ENCODE results near the gene PAFAH1B1.
A peak's percentile ranks its signal among the peaks of the same experiment; 100 is the strongest.

Gene PAFAH1B1

DNA sequence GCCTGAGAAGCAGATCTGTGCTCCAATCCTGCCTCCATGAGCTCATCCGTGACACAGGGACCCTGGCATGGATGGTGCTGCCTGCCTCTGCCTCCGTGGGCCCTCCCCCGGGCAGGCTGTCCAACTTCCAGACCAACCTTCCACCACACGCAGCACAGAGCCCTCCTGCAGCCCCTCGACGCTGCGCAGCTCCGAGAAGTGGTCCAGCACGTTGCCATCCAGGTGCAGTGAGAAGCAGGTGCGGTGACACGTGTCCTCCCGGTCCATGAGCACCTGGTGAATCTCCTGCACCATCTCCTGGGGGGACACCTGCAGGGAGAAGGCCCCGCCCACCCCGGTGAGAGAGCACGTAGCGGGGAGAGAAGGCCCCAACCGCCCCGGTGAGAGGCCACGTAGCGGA, 109.7 kb downstream of the PAFAH1B1 start:
- no peak for DNase-seq (ENCODE audit: low read depth)

DNA sequence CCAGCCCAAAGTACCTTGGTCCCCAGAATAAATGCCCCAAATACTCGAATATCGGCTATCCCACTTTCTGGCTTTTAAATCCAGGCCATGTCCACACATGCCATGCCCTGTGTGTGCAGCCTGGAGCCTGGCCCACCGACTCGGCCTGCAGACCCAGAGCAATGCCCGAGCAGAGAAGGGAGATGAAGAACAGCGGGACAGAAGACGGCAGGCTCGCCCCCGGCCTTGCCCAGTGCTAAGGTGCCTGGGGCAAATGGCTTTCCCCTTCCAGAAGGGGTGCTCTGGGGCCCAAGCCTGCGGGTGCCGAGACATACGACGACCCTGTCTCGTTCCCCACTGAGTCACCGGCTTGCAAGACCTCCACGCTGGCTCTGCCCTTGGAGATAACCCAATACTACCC, 110.2 kb downstream of the PAFAH1B1 start:
- DNase-seq (ENCODE audit: low read depth): no peak

DNA sequence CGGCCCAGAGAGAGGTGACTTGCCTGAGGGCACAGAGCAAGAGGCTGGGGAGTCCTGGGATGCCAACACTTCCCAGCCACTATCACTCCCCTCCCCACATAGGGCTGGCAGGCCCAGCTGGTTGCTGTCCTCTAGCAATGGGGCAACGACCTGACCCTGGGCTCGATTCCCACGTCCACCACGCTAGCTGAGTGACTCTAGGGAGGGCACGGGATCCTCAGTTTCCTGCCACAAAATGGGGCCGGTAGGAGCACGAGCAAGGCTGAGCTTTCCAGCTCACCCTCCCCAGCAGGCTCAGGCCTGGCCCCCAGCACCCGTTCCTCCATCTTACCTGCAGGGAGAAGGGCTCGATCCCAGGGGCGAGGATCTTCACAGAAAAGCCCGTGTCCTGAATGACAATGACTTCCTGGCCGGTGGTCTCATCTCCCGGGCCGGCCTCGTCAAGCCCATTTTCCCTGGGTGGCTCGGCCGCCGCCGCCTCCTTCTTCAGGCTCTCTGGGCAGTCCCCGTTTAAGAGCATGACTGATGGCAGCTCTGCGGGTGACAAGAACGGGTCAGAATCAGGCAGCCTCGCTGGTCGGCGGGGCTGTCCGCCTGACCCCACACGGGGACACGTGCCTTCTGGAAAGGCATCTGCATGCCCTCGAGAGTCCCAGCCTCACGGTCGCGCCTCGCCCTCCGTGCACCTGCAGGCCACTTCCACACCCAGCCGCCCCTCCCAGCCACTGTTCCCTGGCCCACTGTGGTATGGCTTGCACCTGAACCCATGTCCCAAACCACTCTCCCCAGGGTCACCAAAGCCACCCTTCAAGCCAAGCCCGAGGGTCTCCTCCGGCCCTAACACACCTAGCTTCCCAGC, 110.8 kb downstream of the PAFAH1B1 start:
- no peak for DNase-seq (ENCODE audit: low read depth)

DNA sequence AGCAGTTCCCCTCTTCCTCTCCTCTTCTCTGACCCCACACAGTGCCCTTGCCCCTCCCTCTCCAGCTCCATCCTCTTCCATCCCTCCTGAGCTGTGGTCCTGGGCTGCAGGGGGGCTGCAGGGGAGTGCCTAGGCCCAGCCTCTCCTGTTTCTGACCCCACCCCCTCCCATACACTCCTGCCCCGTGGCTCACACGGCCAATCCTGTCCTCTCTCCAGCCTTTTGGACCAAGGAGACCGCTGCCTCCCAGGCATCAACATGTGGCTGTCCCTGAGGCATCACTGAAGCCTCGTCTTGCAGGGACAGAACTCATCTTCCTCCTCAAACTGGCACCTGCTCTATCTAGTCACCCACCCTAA, 111.4 kb downstream of the PAFAH1B1 start:
- DNase-seq (ENCODE audit: low read depth): no peak

DNA sequence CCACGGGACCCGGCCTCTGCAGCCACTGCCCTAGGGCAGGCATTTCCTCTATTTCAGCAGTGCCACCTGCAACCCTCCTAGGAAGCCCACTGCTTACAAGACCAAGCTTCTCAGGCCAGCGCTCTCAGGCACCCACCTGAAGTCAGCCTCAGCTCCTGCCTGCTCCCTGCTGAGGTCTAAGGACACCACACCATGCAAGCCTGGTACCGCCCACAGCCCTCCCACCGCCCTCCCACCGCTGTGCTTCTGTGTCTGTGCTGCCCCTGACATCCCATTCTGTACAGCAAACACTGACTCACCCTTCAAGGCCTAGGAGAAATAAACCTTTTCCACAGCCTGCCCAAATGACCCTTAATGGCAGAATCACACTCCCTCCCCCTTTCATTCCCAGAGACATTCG, 111.8 kb downstream of the PAFAH1B1 start:
- DNase-seq (ENCODE audit: low read depth): peak; percentile 61

DNA sequence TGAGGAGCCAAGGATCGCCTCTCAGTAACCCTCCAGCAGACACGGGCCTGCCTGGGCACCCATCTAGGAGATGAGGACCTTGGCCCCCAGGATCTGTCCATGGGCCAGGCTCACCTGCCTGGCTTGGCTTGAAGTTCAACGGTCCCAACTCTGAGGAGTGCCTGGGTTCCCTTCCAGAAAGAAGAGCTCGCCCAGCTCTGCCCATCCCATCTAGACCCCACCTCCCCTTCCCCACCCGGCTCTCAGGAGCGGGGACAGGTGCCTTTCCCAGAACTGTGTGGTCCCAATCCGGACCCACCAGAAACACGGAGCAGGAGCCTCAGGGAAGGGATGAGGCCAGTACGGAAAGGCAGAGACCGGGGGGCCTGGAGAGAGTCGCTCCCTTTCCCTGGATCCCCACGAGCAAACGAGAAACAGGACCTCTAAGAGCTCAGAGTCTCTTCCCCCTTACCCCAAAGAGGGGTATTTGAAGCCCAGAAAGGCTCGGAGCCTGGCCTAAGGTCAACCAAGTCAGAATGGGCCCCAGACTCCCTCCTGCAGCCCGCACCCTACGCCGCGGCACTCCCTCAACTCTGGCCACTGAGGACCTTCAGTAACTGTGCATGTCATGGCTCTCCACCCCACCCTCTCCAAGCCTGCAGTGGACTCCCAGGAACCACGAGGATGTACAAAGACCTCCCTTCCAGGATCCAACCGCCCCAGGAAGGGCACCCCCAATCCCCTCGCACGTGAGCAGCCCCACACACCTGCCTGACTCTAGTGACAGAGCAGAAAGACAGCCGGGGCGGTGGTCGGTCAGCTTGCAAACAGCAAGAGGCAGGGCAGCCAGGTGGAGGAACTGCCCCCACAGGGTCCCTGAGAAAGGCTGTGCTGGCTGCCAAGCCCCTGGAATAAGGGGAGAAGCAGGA, 112.7 kb downstream of the PAFAH1B1 start:
- no peak for DNase-seq (ENCODE audit: low read depth)

DNA sequence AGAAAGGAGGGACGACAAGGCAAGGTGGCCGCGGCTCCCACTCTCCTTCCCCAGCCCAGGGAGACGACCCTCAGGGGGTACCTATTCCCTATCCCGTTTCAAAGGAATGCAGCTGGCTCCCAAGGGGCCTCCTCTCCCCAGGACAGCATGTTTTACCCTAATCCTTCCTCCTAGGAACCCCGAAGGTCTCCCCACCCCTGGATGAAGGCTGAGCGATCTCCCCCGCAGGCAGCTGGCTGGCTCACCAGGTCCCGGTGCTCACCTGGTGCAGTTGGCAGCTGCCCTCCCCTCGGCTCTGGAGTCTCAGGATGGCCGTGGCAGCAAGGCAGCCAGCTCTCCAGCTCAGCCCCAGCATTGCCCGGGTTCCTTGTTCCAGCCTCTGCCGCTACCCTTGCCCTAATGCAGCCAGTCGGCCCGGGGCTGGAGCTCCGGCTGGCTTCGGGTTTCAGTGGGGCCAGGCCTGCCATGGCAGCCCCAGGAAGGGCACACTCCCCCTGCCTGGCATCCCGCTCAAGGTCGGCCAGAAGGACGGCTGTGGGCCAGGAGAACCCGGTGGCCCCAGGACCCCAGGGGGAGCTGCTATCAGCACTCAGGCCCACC, 113.6 kb downstream of the PAFAH1B1 start:
- no peak for DNase-seq (ENCODE audit: low read depth)

DNA sequence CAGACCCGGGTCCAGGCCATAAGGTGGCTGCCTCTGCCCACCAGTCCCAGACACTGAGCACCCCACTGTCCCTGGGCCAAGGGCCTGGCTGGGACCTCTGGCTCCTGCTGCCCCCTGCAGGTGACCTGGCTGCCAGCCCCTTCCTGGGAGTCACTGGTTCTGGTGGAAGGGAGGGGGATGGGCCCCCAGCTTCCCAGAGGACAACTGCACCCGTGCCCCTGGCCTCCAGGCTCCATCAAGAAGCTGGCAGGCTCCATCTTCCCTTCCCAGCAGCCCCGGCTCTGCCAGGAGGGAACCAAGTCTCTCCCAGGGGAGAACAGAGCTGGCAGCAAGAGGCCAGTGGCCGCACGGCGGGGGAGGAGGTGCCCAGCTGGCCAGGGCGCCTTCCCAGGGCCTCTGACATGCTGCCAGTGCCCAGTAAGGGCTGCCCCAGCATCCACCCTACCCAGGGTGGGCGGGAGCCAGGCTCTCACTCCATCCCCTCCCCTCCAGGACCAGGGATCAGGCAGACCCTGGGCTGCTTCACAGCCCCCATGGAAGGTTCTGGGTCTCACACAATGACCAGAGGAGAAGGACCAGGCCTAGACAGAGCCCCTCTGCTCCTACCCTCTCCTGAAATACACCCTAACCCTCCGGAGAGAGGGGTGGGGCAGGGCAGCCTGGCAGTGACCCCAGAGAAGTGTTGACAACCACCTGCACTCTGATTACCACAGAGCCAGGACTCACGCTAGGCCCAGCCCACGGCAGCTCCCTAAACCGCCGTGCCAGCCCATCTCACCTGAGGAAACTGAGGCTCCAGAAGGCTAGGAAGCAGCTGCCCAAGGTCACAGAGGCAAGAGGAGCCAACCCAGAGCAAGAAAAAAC, 114.5 kb downstream of the PAFAH1B1 start:
- peak; percentile 26 for DNase-seq (ENCODE audit: low read depth)

DNA sequence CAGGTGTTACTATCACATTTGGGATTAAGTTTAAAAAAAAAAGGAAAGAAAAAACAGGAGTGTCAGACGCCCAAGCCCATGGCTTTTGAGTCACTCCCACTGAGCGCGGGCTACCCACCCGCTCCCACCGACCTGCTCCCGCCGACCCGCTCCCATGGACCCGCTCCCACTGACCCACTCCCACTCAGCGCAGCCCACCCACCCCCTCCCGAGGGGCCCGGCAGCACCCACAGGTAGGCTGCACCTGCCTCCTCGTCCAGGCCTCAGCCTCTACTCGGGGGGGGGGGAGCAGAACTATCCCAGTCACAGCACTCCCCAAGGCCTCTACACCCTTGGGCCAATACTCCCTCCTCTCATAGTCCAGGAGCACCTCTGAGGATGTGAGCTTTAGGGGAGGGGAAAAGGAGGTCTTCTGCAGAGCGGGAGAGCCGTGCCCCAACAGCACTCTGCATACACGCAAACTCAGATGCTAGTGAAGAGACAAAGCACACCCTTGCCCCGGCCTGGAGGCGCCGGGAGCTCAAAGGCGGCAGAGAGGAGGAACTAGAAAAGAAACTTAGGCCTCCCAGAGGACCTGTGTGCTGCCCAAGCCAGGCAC, 115.2 kb downstream of the PAFAH1B1 start:
- DNase-seq (ENCODE audit: low read depth): no peak

DNA sequence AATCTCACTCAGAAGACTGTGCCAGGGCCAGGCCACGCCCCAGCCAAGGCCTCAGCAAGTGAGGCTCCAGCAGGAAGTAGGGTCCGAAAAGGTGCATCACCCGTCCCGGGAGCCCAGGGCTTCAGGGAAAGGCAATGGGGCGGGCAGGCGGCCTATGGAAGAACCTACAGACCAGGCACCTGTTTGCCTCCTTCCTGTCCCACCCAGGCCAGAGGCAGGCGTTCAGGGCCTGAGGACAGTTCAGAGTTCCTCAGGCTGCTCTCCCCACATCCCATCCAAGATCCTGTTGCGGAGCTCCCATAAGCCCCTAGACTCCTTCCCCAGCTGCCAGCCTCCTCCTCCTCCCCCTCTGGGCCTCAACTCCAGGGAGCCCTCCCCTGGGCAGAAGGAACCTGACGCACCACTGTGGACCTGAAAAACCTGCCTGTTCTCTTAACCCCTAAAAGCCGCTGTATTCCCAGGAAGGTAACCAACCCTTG, 115.8 kb downstream of the PAFAH1B1 start:
- DNase-seq (ENCODE audit: low read depth): no peak

DNA sequence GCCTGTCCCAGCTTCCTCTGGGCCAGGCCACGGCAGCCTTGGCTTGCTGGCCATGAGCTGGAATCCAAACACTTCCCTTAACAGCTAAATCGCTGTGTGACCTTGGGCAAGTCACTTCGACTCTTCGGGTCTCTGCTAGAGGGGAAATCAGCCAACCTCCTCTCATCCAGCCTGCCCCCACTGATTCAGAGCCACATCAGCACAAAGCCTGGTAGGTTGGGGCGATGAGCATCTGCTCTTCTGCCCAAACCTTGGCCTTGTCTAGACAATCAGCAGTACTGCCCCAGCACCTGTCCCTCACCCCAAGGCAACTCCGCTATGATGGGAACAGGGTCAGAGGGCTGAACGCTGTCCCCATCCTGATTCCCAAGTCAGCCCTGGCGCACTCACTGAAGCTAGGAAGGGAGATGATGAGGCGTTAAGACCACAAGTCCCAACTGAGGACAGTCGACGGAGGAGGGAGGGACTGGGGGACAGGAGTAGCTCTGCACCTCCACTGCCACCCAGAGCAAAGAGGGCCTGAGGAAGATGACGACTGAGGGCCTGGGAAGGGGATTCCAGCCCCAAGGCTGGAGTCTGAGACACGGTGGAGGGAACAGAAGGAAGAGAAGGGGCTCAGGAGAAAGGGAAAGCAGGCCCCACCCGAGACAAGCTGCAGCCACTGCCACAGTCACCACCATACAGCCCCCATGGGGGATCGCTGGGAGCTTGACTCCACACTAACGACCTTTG, 116.8 kb downstream of the PAFAH1B1 start:
- peak; percentile 23 for DNase-seq (ENCODE audit: low read depth)

DNA sequence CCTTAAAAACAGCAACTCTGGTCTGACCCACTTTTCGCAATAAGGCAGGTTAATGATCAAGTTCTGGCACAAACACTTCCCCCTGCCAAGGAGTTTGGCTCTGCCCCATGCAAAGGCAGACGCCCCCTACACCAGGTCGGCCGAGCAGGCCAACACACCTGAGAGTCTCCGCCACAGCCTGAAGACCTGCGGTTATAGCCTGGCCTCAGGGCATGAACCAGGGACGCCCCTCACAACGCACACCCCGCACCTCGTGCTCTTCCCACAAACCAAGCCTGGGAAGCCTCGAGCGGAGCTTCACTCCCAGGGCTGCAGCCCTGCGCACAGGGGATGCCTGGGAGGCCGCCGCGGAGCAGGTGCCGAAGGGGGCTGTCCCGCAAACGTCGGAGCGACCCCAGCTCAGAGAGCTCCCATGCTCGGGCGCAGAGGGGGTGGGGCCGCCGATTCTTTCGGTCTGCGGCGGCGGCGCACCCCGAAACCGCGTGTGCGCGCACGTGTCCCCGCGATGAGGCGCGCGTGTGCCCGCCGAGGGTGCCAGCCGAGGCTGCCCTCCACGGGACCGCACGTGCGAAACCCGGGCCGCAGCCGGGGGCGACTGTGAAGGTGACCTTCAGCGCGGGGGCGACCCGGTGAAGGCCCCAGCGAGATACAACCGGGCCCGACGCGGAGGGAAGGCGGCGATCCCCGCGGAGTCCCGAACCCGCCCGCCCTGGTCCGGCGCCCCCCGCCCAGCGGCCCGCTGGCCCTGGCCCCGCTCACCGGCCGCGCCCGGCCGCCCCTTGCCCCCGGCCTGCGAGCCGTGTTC, 117.6 kb downstream of the PAFAH1B1 start:
- DNase-seq (ENCODE audit: low read depth): peak; percentile 15

DNA sequence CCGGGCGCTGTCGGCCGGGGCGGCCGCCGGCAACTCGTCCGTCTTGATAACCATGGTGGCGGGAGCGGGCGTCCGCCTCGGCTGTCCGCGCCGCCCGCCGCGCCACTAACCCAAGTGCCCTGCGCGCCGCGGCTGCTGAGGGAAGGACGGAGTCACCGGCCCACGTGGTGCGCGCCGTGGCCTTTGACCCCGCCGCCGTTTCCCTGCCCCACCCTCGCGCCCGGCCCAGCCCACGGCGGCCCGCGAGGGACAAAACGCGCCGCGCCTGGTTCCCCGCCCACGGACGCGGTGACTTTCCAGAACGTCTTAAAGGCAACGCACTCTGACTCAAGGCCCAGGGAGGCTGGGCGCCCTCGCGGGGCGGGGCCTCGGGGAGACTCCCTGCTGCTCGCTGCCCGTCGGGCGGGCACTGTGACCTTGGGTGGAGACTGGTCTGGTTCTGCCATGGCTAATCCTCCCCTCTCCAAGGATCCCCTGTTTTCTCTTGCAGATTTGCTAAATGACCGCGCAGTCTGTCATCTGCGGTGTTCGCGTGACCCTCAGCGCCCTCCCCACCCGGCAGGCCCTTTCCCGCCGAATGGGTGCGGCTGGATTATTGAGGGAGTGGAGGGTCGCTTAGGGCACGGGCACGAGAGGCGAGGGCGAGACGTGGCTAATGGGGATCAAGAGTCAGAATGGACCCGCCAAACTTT, 118.3 kb downstream of the PAFAH1B1 start, which contains the start of gene CLUH:
CLUH (minus strand) TSS at position 157 of the 692 bp plus-strand sequence; CDS start at position 54, 103 bp downstream.
- peak; percentile 96 for DNase-seq (ENCODE audit: low read depth)

DNA sequence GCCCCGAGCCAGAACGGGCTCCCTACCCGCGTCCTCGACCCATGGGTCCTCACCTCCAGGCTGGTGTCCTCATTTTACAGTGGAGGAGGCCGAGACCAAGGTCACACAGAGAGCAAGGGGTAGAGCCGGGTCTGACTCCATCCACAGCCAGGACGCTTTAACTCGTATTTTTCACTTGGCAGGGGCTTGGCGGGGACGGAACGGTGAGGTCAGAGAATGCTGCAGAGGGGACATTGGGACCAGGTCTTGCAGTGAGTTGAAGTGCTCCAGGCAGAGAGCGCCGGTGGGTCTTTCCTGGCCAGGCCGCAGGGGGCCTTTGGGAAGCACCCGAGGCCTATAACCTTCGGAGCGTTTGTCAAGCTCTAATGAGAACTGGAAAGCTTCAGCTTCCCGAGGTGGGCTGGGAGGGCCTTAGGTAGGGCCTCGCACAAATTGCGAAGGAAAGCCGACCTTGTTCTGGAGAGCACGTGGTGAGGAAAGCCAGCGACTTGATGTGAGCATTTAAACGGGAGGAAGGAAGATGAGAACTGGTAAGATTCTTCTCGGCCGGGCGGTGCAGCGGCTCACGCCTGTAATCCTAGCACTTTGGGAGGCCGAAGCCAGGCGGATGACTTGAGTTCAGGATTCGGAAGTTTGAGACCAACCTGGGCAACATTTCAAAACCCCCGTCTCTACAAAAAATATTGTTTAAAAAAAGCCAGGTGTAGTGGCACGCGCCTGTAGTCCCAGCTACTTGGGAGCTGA, 119.0 kb downstream of the PAFAH1B1 start:
- DNase-seq (ENCODE audit: low read depth): no peak

DNA sequence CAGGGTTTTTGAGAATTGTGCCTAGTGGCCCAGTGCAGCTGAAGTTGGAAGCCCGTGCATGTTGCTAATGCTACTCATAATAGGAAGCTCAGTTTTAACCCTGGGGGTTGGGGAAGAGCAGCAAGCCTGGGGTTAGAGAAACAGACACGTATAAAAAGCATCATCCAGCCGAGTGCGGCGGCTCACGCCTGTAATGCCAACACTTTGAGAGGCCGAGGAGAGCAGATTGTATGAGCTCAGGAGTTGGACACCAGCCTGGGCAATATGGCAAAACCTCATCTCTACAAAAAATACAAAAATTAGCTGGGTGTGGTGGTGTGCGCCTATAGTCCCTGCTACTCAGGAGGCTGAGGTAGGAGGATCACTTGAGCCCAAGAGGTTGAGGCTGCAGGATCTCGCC, 120.4 kb downstream of the PAFAH1B1 start:
- no peak for DNase-seq (ENCODE audit: low read depth)

DNA sequence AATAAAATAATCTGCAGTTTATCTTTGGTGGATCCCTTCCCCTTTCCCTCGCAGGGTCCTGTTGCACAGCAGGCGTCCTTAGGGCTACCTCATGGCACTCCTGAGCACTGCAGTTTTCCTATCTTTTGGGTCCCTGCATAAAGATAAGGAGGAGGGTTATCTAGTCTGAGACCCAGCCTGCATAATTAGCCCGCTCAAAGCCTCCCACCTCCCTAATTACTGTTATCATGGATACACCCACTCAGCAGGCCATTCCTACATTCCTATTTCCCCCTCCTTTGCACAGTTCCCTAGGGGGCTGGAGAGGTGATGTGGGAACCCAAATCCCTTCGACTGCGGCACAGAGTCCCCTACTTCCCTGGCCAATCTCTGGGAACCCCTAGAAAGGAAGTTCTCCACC, 123.2 kb downstream of the PAFAH1B1 start:
- no peak for DNase-seq (ENCODE audit: low read depth)

DNA sequence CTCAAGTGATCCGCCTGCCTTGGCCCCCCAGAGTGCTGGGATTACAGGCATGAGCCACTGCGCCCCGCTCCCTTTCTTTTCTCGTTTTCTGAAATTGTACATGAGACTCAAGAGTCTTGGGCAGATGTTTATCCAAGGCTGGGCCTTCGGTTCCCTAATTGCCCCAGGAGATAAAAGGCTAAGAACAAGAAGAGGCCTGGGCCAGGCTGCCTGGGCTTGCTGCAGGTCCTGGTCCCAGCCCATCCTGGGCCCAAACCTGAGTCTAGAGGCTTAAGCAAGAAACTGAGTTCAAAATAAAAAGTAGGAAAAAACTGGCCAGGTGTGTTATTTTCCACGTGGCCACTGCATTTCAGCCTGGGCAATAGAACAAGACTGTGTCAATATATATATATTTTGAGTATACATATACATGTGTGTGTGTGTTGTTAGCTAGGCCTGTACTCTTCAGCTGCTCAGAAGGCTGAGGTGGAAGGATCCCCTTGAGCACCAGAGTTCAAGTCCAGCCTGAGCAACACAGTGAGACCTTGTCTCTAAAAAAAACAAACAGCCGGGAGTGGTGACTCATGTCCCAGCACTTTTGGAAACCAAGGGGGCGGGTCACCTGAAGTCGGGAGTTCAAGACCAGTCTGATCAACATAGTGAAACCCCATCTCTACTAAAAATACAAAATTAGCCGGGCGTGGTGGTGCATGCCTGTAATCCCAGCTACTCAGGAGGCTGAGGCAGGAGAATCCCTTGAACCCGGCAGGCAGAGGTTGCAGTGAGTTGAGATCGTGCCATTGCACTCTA, 124.9 kb downstream of the PAFAH1B1 start:
- DNase-seq (ENCODE audit: low read depth): peak; percentile 37

Data from EH (cell line).